HG03565 (cell line): ENCODE data around the gene C3AR1.
"Not testable (repeated sequence)": the region's sequence is repeated elsewhere in the genome, so short reads cannot be mapped to it uniquely, and the experiment has no call there.

Source experiments
- ATAC-seq: cut with Tn5 transposase; IDR thresholded peaks from one replicate; pipeline ENCODE4 v1.9.1; 2021; ENCODE audit warnings: mild to moderate bottlenecking, moderate library complexity; ENCODE audit not compliant: unreplicated experiment

Gene C3AR1

DNA sequence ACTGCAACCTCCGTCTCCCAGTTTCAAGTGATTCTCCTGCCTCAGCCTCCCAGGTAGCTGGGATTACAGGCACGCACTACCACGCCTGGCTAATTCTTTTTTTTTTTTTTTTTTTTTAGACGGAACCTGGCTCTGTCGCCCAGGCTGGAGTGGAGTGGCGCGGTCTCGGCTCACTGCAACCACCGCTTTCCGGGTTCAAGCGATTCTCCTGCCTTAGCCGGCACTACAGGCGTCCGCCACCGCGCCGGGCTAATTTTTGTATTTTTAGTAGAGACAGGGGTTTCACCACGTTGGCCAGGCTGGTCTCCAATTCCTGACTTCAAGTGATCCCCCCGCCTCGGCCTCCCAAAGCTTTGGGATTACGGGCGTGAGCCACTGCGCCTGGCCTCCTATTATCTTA is 35.1 kb downstream of the C3AR1 start:
- not testable (repeated sequence) for ATAC-seq

DNA sequence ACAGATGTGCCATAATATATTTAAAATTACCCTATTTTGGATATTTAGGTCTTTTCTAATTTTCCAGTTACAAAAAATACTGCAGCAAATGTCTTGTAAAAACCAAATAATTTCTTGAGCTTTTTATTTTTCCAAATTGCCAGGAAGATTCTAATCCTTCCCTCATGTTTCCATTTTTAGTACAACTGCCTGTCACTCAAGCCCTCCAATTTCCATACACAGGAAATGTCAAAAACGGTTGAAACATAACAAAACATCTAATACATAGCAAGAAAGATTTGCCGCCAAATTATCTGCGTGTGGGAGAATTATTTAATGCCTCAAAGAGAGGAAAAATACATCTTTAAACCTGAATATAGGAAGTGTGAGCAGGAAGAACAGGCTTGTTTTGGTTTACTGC is 36.0 kb downstream of the C3AR1 start:
- ATAC-seq, result no peak

DNA sequence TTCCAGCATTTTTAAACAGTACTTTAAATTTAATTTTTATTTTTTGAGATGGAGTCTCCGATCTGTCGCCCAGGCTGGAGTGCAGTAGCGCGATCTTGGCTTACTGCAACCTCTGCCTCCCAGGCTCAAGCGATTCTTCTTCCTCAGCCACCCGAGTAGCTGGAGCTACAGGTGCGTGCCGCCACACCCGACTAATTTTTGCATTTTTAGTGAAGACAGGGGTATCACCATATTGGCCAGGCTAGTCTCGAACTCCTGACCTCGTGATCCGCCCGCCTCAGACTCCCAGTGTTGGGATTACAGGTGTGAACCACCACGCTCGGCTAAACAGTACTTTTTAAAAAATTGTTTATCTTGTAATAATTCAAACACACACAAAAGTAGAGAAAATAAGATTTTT is 37.9 kb downstream of the C3AR1 start:
- no peak for ATAC-seq

DNA sequence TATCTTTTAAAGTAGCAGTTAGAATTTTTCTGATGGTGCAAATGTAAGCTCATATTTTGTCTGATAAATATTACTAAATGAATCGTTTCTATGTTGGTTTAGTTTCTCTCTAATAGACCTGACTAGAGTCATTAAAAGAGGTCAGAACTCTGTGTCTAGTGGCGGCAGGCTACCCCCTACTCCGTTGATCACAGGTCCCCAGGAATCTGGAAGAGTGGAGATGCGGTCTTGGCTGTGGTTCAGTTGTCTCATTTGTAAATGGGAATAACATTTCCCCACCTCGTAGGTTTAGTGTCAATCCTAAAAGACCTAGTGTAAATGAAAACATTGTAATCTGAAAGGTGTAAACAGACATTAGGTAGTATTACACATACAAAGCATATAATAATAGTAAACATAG is 38.3 kb downstream of the C3AR1 start:
- ATAC-seq, result no peak

DNA sequence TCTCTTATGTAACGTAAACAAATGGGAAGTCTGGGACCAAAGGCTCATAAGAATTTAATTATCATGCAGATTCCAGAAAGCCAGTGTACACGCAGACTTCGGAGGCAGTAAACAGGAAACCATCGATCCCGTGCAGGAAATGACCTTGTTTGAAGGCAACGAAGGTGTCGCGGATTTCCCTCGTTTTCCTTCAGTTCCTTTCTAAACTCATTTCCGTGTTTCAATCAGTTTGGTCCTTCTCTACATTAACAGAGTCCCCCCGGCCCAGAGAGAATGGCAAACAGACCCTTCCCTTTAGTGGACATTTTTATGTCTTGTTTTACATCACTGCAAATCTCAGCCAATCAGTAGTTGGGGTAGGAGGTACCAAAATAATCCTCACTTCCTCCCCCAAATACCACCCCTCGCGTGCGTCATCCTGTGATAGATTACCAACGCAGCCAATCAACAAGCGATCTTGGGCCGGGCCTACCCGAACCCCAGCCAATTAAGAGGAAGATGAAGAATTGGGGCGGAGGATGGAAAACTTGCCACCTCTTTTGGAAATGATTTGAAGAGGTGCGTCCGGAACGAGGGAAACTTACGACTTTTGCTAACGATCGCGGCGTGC is 39.8 kb downstream of the C3AR1 start:
- peak; percentile 94 for ATAC-seq

DNA sequence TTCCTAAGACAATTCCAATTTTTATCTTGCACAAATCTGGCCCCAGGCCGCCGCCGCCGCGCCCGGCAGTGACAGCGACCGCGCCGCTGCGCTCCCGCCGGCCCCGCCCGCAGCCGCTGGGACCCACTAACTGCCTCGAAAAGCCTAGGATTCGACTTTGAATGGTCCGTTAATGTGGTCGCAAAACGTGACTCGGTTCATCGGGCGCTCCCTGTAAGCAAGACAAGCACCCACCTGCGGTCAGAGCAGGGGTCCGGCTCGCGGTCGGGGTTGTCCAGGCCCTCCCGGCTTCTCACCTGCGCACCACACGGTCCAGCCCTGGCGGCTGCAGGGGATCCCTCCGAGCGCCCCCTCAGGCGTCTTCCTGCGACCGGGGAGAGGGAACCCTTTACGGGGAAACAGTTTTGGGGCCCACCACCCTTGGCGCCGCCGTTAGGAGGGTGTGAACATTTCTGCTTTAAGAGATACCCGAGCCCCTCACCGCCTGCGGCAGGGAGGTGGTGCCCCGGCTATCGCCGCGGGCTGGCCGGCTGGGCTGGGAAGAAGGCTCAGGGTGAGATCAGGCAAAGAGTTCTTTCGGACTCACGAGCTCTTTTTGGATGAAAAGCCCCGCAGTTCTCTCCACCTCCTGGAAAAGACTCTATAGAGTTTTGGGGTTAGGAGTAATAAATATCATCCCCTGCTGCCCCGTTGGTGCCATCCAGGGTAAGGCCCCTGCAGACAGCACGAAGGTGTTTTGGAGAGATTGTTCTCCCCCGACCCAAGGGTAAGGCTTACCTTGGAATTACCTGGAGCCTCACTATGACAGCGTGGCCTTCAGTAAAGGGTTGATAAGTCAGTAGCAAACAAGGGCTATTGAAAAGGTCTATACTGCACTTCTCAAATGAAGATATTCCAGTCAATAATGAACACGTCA is 47.2 kb downstream of the C3AR1 start:
- no peak for ATAC-seq

DNA sequence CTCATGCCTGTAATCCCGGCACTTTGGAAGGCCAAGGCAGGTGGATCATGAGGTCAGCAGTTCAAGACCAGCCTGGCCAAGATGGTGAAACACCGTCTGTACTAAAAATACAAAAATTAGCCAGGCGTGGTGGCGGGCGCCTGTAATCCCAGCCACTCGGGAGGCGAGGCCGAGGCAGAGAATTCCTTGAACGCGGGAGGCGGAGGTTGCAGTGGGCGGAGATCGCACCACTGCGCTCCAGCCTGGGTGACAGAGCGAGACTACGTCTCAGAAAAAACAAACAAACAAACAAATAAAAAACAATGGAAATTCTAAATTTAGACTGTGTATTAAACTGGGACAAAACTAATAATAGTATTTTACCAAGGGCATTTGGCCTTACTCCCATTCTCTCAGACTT is 47.9 kb downstream of the C3AR1 start:
- not testable (repeated sequence) for ATAC-seq

DNA sequence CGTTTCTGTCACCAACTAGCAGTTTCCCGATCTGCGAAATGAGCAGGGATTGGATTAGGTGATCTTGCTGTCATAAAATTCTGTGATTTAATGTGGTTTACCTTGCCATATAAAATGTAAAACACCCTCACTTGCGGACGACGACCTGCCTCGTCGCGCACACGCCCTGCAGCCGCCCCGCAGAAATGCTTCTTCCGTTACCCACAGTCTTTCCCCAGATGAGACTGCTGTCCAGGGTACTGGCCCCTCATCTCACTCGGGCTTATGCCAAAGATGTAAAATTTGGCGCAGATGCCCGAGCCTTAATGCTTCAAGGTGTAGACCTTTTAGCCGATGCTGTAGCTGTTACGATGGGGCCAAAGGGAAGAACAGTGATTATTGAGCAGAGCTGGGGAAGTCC is 51.3 kb downstream of the C3AR1 start:
- no peak for ATAC-seq

DNA sequence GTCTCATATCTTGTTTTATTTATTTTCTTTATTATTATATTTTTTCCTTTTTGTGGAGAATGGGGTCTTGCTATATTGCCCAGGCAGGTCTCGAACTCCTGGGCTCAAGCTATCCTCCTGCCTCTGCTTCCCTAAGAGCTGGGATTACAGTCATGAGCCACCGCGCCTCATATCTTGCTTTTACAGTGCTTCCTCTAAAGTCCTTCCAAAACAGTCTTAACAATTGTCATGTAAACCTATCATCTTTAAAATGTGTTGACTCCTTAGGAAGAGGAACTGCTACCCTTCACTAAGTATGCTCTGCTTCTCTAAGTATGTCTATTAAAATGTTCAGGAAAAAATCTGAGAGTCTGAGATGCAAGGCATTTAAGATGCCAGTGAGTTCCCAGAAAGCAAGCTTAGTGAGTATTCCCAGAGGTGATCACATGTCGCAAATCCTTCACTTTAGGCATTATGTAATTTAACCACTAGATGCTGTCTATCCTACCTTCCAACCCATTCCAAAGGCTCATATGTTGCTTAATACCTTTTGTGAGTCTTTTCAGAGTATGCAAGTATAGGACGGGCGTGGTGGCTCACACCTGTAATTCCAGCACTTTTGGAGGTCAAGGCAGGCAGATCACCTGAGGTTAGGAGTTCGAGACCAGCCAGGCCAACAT is 53.4 kb downstream of the C3AR1 start:
- ATAC-seq, result no peak

DNA sequence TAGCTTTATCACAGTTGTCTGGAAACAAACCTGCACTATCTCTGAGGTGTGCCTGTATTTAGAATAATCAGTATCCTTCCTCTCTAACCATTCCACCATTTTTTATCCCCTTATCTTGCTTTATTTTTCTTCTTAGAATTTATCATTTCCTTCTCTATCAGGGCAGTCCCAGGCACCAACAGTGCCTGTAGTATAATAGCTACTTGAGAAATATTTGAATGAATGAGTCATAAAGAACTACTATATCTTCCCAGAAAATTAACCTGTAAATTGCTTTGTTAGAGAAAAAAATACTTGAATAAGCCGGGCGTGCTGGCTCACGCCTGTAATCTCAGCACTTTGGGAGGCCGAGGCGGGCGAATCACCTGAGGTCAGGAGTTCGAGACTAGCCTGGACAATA is 54.8 kb downstream of the C3AR1 start:
- ATAC-seq, result no peak
